IPS-15b (cell line): Measurements from ENCODE around the gene CDC42BPA.
"Not testable (repeated sequence)": the region's sequence is repeated elsewhere in the genome, so short reads cannot be mapped to it uniquely, and the experiment has no call there.

Experiments
- H3K27me3 ChIP-seq: one replicate; pipeline ENCODE4 v1.6.1; 2013; ENCODE audit warnings: low read length; ENCODE audit not compliant: control insufficient read depth, insufficient read depth
- H3K36me3 ChIP-seq: one replicate; pipeline ENCODE4 v1.6.1; 2013; ENCODE audit warnings: low read length; ENCODE audit not compliant: control insufficient read depth, insufficient read depth
- H3K4me1 ChIP-seq: one replicate; pipeline ENCODE4 v1.6.1; 2013; ENCODE audit warnings: mild to moderate bottlenecking, low read length; ENCODE audit not compliant: control insufficient read depth, insufficient read depth
- H3K4me3 ChIP-seq: one replicate; pipeline ENCODE4 v1.5.1; 2013; ENCODE audit warnings: low read depth, low read length
- H3K9ac ChIP-seq: one replicate; pipeline ENCODE4 v1.6.1; 2013; ENCODE audit warnings: low read depth, mild to moderate bottlenecking, low read length
- H3K9me3 ChIP-seq: one replicate; pipeline ENCODE4 v1.6.1; 2013; ENCODE audit warnings: mild to moderate bottlenecking, low read length; ENCODE audit not compliant: control insufficient read depth, insufficient read depth

Gene CDC42BPA

DNA sequence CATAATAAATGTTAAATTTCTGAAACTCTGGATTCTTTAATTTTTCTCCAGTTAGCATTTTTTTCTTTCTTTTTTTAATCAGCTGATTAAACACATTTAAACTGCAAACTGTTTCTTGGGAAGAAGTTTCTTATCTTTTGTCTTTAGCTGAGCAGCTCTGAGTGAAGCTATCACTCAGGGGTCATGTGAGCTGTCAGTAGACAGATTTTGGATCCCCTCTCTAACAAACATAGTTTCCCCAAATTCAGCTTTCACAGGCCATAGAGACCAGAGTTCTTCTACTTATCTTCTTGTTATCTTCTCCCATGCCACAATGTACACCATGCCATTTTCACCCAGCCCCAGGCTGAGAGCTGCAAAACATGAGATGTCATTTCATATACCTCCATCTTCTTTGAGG lies 148.9 kb downstream of the CDC42BPA start:
- Histone ChIP-seq H3K27me3 (no peaks in the 10 kb centered on the region), H3K4me3 (no peak overlapping the region), H3K4me1 (no peaks in the 10 kb centered on the region), H3K9me3 (no peaks in the 10 kb centered on the region), H3K9ac (no peak overlapping the region), H3K36me3 (no peaks in the 10 kb centered on the region)

DNA sequence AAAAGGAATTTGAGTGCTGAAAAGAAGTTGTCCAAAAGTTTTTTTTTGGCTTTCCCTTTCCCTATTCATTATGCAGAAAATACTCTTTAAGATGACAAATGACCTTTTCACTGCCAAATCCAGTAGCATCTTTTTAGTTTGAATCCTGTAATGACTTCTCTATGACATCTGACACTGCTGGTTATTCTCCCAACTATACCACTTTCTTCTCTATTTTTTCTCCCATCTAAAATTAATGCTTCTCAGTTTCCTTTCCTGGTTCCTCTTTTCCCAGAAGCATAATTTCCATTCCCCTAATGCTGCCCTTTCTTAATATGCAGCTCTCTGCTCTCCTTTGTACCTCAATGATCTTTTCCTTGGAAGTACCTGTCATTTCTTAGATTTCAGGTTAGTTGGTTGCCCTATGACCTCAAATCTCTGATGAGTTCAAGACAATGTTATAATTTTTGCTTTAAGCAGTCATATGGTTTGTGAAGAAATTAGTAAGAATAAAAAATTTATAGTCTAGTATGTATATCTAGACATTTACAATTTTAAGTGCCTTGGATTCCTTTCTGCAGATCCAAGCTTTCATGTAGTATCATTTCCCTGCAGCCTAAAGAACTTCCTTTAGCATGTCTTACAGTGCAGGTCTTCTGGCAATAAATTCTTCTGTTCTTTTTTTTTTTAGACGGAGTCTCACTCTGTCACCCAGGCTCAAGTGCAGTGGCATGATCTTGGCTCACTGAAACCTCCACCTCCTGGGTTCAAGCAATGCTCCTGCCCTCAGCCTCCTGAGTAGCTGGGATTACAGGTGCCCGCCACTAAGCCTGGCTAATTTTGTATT lies 150.8 kb downstream of the CDC42BPA start:
- Histone ChIP-seq H3K27me3 (no peaks in the 10 kb centered on the region), H3K4me3 (no peak overlapping the region), H3K9me3 (no peaks in the 10 kb centered on the region), H3K4me1 (no peaks in the 10 kb centered on the region), H3K9ac (no peak overlapping the region), H3K36me3 (no peaks in the 10 kb centered on the region)

- H3K27me3 ChIP-seq, result no peaks in the 10 kb centered on the region
- no peaks in the 10 kb centered on the region for H3K4me1 ChIP-seq
- no peak overlapping the region for H3K9ac ChIP-seq
- H3K9me3 ChIP-seq, result no peaks in the 10 kb centered on the region
- no peak overlapping the region for H3K4me3 ChIP-seq
- H3K36me3 ChIP-seq, result no peaks in the 10 kb centered on the region
Measured at GRCh38 chr1:227166559-227166958, 151.7 kb downstream of the CDC42BPA start.

DNA sequence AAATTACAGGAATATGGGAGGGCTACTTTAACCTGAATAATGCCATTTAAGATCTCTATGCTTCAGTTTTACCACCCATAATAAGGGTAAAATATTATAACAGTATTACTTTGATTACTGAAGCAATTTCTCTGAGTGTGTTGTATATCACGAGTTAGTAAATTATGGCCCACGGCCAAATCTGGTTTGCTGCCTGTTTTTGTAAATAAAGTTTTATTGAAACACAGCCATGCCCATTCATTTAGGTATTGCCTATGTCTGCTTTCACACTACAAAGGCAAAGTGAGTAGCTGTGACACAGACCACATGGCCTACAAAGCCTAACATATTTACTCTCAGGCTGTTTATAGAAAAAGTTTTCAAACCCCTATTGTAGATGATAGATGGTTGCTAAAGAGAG lies 156.8 kb downstream of the CDC42BPA start:
- no peaks in the 10 kb centered on the region for H3K9me3 ChIP-seq
- no peaks in the 10 kb centered on the region for H3K4me1 ChIP-seq
- H3K4me3 ChIP-seq, result no peak overlapping the region
- H3K27me3 ChIP-seq, result no peaks in the 10 kb centered on the region
- no peaks in the 10 kb centered on the region for H3K36me3 ChIP-seq
- no peak overlapping the region for H3K9ac ChIP-seq

DNA sequence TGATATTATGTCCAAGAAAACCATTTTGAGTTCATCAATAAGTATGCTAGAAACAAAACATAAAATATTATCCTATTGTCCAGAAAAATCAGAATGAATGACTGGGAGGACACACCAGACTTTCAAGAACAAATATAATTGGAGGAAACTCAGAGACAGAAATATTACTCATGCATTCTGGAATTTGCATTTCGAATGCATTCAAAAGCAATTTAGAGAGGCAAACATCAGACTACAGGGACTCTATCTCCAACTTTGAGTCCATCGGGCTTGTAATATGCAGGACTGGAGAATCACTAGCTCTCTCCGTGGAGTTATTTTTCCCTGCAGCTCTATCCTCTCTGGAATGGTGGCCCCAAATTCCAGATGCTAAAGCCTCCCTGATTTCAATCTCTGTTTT lies 161.8 kb downstream of the CDC42BPA start:
- Histone ChIP-seq H3K4me1 (no peaks in the 10 kb centered on the region), H3K9me3 (no peaks in the 10 kb centered on the region), H3K36me3 (no peaks in the 10 kb centered on the region), H3K9ac (no peak overlapping the region), H3K27me3 (no peaks in the 10 kb centered on the region), H3K4me3 (no peak overlapping the region)

- no peak overlapping the region for H3K4me3 ChIP-seq
- H3K4me1 ChIP-seq, result no peaks in the 10 kb centered on the region
- no peak overlapping the region for H3K9ac ChIP-seq
- no peaks in the 10 kb centered on the region for H3K36me3 ChIP-seq
- H3K9me3 ChIP-seq, result no peaks in the 10 kb centered on the region
- H3K27me3 ChIP-seq, result no peaks in the 10 kb centered on the region
Measured at GRCh38 chr1:227155688-227156087, 162.6 kb downstream of the CDC42BPA start.

GRCh38 chr1:227155004-227155403 lies 163.3 kb downstream of the CDC42BPA start:
- no peaks in the 10 kb centered on the region for H3K27me3 ChIP-seq
- no peaks in the 10 kb centered on the region for H3K4me1 ChIP-seq
- H3K9ac ChIP-seq, result no peak overlapping the region
- H3K4me3 ChIP-seq, result no peak overlapping the region
- H3K9me3 ChIP-seq, result no peaks in the 10 kb centered on the region
- H3K36me3 ChIP-seq, result no peaks in the 10 kb centered on the region

DNA sequence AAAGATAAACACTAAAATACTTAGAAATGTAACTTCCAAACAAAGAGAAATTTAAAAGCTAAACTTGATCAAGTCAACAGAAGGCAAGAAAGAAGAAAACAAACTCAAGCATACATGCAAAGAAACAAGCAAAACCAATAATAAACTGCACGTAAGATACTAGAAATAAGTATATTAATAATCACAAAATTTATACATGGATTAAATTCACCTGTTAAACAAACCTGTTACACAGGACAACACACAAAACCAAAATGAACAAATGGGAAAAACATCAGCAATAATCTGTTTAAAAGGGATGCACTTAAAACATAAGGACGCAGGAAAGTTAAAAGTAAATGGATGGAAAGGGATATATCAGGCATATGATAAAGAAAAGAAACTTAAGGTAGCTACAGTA lies 165.8 kb downstream of the CDC42BPA start:
- H3K27me3 ChIP-seq, result no peaks in the 10 kb centered on the region
- no peak overlapping the region for H3K4me3 ChIP-seq
- H3K9me3 ChIP-seq, result no peaks in the 10 kb centered on the region
- no peaks in the 10 kb centered on the region for H3K36me3 ChIP-seq
- H3K4me1 ChIP-seq, result no peaks in the 10 kb centered on the region
- no peak overlapping the region for H3K9ac ChIP-seq

- Histone ChIP-seq H3K36me3 (no peaks in the 10 kb centered on the region), H3K4me3 (no peak overlapping the region), H3K9ac (no peak overlapping the region), H3K27me3 (no peaks in the 10 kb centered on the region), H3K4me1 (peaks cover 2% of the 10 kb centered on the region), H3K9me3 (no peaks in the 10 kb centered on the region)
Measured at GRCh38 chr1:227140376-227140775, 177.9 kb downstream of the CDC42BPA start.

DNA sequence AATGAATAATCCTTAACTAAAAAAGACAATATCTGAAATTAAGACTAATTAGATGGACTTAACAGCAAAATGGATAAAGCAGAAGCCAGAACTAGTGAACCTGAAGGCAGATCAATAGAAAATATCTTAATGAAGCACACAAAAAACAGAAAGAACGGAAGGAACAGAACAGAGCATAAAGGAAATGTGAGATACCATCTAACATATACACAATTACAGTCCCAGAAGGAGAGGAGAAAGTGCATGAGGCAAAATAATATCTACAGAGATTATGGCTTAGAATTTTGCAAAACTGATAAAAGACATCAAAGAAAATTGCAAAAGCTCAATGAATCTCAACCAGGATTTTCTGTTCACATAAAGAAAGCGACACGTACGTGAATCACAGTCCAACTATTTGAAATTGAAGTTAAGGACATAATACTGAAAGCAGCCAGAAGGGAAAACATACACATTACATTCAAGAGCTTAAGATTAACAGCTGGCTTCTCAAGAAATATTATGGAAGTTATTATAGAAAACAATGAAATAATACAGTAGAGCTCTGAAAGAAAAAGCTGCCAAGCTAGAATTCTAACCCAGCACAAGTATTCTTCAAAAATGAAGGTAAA lies 182.0 kb downstream of the CDC42BPA start:
- no peak overlapping the region for H3K4me3 ChIP-seq
- no peaks in the 10 kb centered on the region for H3K36me3 ChIP-seq
- no peaks in the 10 kb centered on the region for H3K27me3 ChIP-seq
- peaks cover 2% of the 10 kb centered on the region for H3K4me1 ChIP-seq
- no peak overlapping the region for H3K9ac ChIP-seq
- no peaks in the 10 kb centered on the region for H3K9me3 ChIP-seq

- Histone ChIP-seq H3K4me1 (peaks cover 2% of the 10 kb centered on the region), H3K9me3 (no peaks in the 10 kb centered on the region), H3K9ac (no peak overlapping the region), H3K4me3 (no peak overlapping the region), H3K27me3 (no peaks in the 10 kb centered on the region), H3K36me3 (no peaks in the 10 kb centered on the region)
Measured at GRCh38 chr1:227134686-227135314, 183.5 kb downstream of the CDC42BPA start.

DNA sequence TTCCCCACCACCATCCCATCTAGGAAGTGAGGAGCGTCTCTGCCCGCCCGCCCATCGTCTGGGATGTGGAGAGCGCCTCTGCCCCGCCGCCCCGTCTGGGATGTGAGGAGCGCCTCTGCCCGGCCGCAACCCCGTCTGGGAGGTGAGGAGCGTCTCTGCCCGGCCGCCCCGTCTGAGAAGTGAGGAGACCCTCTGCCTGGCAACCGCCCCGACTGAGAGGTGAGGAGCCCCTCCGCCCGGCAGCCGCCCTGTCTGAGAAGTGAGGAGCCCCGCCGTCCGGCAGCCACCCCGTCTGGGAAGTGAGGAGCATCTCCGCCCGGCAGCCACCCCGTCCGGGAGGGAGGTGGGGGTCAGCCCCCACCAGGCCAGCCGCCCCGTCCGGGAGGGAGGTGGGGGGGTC lies 185.6 kb downstream of the CDC42BPA start:
- not testable (repeated sequence) for H3K4me3 ChIP-seq, H3K4me1 ChIP-seq, H3K27me3 ChIP-seq, H3K9me3 ChIP-seq, H3K9ac ChIP-seq, H3K36me3 ChIP-seq
